ENCODE results near the gene ATP11A.

The ATP11A gene

DNA sequence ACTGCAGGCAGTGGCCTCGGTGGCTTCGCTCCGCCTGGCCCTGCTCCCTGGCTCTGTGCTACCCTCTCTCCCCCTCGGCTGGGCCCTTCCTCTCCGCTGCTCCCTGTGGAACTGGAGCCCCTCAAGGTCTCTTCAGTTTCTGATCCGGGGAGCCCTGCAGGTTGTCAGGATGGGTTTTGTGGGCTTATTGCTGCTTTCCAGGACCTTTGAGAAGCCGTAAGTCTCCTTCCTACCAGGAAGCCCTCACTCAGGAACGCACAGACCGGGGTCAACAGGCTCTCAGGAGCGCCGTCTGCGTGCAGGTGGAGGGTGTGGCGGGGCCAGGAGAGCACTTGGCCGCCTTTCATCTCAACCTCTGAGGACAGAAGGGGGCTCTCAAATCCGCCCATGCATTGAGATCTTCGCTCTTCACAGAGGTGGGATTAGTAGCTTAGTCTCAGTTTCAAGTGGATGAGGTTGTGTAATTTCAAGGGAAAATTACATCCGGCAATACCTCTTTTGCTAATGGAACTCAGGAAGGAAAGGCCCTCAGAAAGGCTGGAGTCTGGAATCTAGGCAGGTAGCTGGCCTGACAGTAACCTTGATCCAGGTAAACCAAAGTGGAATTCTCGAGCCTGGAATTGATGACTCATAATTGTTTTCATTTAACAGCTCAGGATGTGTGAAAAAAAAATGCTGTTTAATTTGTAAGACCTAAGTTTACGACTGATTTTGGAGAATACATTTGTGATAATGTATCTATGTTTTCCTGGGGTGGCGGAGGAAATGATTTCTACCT, 102.0 kb downstream of the ATP11A start:
- H2AFZ ChIP-seq (ENCODE audit: low read length): no peak overlapping the region
- no peaks in the 10 kb centered on the region for H3K4me1 ChIP-seq (ENCODE audit: low read length)
- no peak for DNase-seq
- H3K9me2 ChIP-seq (replicated peaks; ENCODE audit: insufficient read depth, low read length): no peaks in the 10 kb centered on the region
- no peaks in the 10 kb centered on the region for H3K27me3 ChIP-seq (replicated peaks; ENCODE audit: insufficient read depth, low read length)
- no peak overlapping the region for H3K9ac ChIP-seq (ENCODE audit: low read length)
- no peaks in the 10 kb centered on the region for H3K9me3 ChIP-seq (replicated peaks; ENCODE audit: insufficient read depth, low read length)
- H3K4me3 ChIP-seq (ENCODE audit: low read length): no peak overlapping the region
- H4K20me1 ChIP-seq (ENCODE audit: insufficient read depth, low read length): no peaks in the 10 kb centered on the region
- no peaks in the 10 kb centered on the region for H3K36me3 ChIP-seq (replicated peaks; ENCODE audit: insufficient read depth, low read length)
- TF ChIP-seq EZH2 (optimal IDR thresholded peaks at IDR 0.05; ENCODE audit: low read depth, low read length) (no peak), EZH2phosphoT487 (IDR thresholded peaks at IDR 0.05; ENCODE audit: low read length) (no peak), CTCF (IDR thresholded peaks at IDR 0.05; ENCODE audit: low read length) (no peak)
- no peak overlapping the region for H3K27ac ChIP-seq (ENCODE audit: low read length)
- no peaks in the 10 kb centered on the region for H3F3A ChIP-seq (ENCODE audit: insufficient read depth, low read length)
- H3K4me2 ChIP-seq (ENCODE audit: low read depth, low read length): no peak overlapping the region
- peaks cover 4% of the 10 kb centered on the region; the same call in 1 of the 2 replicates for H3K79me2 ChIP-seq (ENCODE audit: low read length)

DNA sequence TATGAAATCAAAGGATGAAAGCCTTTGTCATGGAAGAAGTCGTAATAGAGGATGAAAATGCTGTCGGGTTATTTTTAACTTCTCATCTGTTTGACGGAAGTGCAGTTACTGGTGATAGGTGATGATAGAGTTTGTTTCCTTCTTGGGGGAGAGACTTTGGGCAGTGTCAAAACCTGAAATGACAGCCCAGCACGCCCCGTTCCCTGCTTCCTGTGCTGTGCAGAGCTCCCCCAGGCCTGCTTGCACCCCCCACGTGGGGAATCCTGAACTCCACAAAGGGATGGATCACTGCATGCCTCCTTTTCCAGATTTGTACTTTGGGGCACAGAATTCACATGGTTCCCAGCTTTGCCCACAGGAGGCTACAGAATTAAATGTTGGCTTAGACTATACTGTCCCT, 102.7 kb downstream of the ATP11A start:
- Histone ChIP-seq H3K79me2 (ENCODE audit: low read length) (peaks cover 4% of the 10 kb centered on the region; the same call in 1 of the 2 replicates), H3K9ac (ENCODE audit: low read length) (no peak overlapping the region), H3K27ac (ENCODE audit: low read length) (no peak overlapping the region), H3K4me3 (ENCODE audit: low read length) (no peak overlapping the region), H3K27me3 (replicated peaks; ENCODE audit: insufficient read depth, low read length) (no peaks in the 10 kb centered on the region), H2AFZ (ENCODE audit: low read length) (no peak overlapping the region), H3F3A (ENCODE audit: insufficient read depth, low read length) (no peaks in the 10 kb centered on the region), H3K4me2 (ENCODE audit: low read depth, low read length) (no peak overlapping the region), H4K20me1 (ENCODE audit: insufficient read depth, low read length) (no peaks in the 10 kb centered on the region), H3K4me1 (ENCODE audit: low read length) (no peaks in the 10 kb centered on the region), H3K9me2 (replicated peaks; ENCODE audit: insufficient read depth, low read length) (no peaks in the 10 kb centered on the region), H3K36me3 (replicated peaks; ENCODE audit: insufficient read depth, low read length) (no peaks in the 10 kb centered on the region), H3K9me3 (replicated peaks; ENCODE audit: insufficient read depth, low read length) (no peaks in the 10 kb centered on the region)
- no peak for TF ChIP-seq EZH2phosphoT487 (IDR thresholded peaks at IDR 0.05; ENCODE audit: low read length)
- TF ChIP-seq CTCF (IDR thresholded peaks at IDR 0.05; ENCODE audit: low read length): no peak
- TF ChIP-seq EZH2 (optimal IDR thresholded peaks at IDR 0.05; ENCODE audit: low read depth, low read length): no peak
- DNase-seq: no peak

GRCh38 chr13:112793545-112794445, 104.0 kb downstream of the ATP11A start:
- Histone ChIP-seq H3K4me2 (ENCODE audit: low read depth, low read length) (no peak overlapping the region), H3F3A (ENCODE audit: insufficient read depth, low read length) (no peaks in the 10 kb centered on the region), H3K9ac (ENCODE audit: low read length) (no peak overlapping the region), H3K9me3 (replicated peaks; ENCODE audit: insufficient read depth, low read length) (no peaks in the 10 kb centered on the region), H4K20me1 (ENCODE audit: insufficient read depth, low read length) (no peaks in the 10 kb centered on the region), H3K79me2 (ENCODE audit: low read length) (peaks cover 4% of the 10 kb centered on the region; the same call in 1 of the 2 replicates), H3K4me3 (ENCODE audit: low read length) (no peak overlapping the region), H3K27ac (ENCODE audit: low read length) (no peak overlapping the region), H2AFZ (ENCODE audit: low read length) (no peak overlapping the region), H3K4me1 (ENCODE audit: low read length) (no peaks in the 10 kb centered on the region), H3K36me3 (replicated peaks; ENCODE audit: insufficient read depth, low read length) (no peaks in the 10 kb centered on the region), H3K27me3 (replicated peaks; ENCODE audit: insufficient read depth, low read length) (no peaks in the 10 kb centered on the region), H3K9me2 (replicated peaks; ENCODE audit: insufficient read depth, low read length) (no peaks in the 10 kb centered on the region)
- TF ChIP-seq EZH2 (optimal IDR thresholded peaks at IDR 0.05; ENCODE audit: low read depth, low read length) (no peak), CTCF (IDR thresholded peaks at IDR 0.05; ENCODE audit: low read length) (no peak), EZH2phosphoT487 (IDR thresholded peaks at IDR 0.05; ENCODE audit: low read length) (no peak)
- DNase-seq: no peak
